ENCODE results near the gene GNAQ.

Gene GNAQ

GRCh38 chr9:78005231-78006002 lies 26.2 kb downstream of the GNAQ start:
- no peak overlapping the region for H3K4me3 ChIP-seq (ENCODE audit: low read depth, low read length)
- DNase-seq (ENCODE audit: low read depth): no peak

- no peak for DNase-seq (ENCODE audit: low read depth)
- no peak overlapping the region for H3K4me3 ChIP-seq (ENCODE audit: low read depth, low read length)
Observed at GRCh38 chr9:78004478-78005229, 27.0 kb downstream of the GNAQ start.

DNA sequence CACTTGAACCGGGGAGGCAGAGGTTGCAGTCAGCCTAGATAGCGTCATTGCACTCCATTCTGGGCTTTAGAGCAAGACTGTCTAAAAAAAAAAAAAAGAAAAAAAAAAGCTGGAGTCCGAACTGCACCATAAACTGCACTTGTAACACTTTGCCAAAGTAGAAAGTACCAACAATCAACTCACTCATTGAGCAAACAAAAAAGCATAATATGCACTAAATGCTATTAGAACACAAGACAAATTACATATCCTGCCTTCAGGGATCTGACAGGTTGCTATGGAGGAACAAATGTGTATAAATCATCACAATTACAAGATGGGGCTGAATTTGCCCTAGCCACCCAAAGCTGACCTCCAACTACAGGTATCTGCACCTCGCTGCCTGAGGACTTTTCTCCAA lies 27.9 kb downstream of the GNAQ start:
- H3K4me3 ChIP-seq (ENCODE audit: low read depth, low read length): no peak overlapping the region
- no peak for DNase-seq (ENCODE audit: low read depth)

DNA sequence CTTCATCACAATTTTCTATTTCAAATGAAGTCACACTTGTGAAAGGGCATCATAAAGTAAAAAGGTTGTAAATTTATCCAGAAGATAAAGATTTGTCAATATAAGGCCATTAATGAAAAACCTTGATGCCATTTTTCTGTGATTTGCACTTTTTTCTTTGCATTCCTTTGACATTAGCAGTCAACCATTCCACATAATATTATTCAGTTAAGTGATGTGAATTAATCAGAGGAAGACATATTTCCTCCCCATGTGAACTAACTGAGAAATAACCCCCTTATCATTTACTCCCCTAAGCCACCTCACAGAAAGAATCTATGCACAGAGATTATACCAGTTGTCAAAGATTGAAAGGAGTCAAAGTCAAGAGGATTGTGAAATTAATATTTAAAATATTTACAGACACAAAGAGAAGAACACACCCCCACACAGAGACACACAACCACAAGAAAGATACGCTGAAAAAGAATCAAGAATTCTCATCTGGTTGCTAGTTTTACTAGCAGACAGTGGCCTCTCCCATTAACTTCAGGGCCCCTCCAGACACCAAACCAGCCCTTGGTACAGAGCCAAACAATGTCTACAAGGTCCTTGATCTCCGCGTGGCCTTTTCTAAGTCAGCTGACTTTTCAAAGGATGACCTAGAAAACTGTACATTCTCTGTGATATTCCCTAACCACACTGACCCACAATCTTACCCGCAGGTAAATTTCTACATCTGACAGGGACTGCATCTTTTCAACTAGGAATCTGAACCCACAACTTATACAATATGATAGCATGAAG lies 29.5 kb downstream of the GNAQ start:
- DNase-seq (ENCODE audit: low read depth): no peak
- no peak overlapping the region for H3K4me3 ChIP-seq (ENCODE audit: low read depth, low read length)

DNA sequence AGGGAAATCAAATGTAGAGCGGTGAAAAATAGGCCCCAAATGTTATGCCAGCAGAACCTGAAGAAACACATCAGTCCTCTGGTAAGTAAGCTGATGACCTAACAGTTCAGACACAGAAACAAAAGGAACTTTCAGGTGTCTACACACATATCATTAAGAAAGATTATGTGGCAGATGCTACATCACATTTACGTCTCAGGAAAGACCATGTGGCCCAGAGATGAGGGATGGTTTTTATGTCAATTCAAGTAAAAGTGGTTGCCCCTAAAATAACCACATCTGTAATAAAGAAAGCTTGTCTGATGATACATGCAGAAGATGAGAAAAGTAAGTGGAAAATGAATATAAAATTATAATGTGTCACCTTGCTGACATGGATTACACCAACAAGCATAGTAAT lies 31.4 kb downstream of the GNAQ start:
- no peak overlapping the region for H3K4me3 ChIP-seq (ENCODE audit: low read depth, low read length)
- DNase-seq (ENCODE audit: low read depth): no peak

- H3K4me3 ChIP-seq (ENCODE audit: low read depth, low read length): no peak overlapping the region
- no peak for DNase-seq (ENCODE audit: low read depth)
Observed at GRCh38 chr9:77999231-77999631, 32.4 kb downstream of the GNAQ start.

GRCh38 chr9:77997611-77998284 lies 33.9 kb downstream of the GNAQ start:
- H3K4me3 ChIP-seq (ENCODE audit: low read depth, low read length): no peak overlapping the region
- no peak for DNase-seq (ENCODE audit: low read depth)

- no peak overlapping the region for H3K4me3 ChIP-seq (ENCODE audit: low read depth, low read length)
- no peak for DNase-seq (ENCODE audit: low read depth)
Observed at GRCh38 chr9:77996696-77997095, 34.9 kb downstream of the GNAQ start.

DNA sequence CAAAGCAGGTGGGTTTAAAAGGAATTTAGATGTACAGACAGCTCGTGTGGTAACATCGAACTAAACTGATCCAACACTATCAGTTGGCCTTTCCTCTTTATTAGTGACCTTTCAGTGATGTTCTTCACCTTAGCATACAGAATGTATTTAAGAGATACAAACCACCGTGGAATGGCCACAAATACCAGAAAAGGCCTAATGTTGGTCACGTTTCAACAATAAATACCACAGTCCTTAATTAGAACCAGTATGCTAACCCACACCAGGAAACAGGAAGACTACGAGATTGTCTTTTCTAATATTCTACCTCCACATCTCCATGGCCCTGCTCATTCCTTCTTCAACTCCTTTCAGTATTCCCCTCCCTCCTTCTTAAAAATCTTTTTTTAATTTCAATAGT lies 40.4 kb downstream of the GNAQ start:
- no peak for DNase-seq (ENCODE audit: low read depth)
- no peak overlapping the region for H3K4me3 ChIP-seq (ENCODE audit: low read depth, low read length)

DNA sequence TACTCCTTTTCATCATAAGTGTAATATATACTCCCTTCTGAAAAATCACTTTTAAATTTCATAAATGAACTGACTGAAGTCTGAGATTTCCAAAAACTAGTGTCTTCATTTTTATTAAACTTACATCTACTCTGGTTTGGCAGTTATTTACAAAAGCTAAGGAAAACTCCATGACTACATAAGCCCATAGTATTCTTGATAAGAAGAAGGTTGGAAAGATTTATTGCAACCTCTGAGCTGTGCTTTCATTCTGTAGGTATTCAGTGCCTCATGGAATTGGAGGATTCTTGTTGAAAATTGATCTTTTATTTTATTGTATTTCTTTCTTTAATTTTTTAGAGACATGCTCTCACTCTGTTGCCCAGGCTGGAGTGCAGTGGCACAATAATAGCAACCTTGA lies 41.7 kb downstream of the GNAQ start:
- DNase-seq (ENCODE audit: low read depth): no peak
- H3K4me3 ChIP-seq (ENCODE audit: low read depth, low read length): no peak overlapping the region

DNA sequence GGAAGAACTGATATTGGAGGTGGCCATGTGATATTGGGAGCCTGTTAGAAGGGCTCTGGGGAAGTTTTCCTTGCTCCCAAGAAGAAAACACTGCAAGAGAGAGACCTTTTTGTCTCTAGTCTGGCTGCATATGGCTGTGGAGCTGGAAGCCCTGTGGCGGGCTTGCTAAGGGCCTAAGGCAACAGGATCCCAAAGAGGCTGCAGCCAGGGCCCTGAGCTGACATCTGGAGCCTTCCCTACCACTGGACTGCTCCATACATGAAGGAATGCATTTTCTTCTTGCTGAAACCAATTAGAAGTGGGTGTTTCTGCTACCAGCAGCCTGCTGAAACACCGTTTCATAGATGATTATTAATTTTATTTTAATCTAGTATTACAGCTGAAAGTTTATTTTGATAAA lies 42.2 kb downstream of the GNAQ start:
- no peak overlapping the region for H3K4me3 ChIP-seq (ENCODE audit: low read depth, low read length)
- no peak for DNase-seq (ENCODE audit: low read depth)

- no peak overlapping the region for H3K4me3 ChIP-seq (ENCODE audit: low read depth, low read length)
- DNase-seq (ENCODE audit: low read depth): no peak
Observed at GRCh38 chr9:77988630-77989029, 43.0 kb downstream of the GNAQ start.

DNA sequence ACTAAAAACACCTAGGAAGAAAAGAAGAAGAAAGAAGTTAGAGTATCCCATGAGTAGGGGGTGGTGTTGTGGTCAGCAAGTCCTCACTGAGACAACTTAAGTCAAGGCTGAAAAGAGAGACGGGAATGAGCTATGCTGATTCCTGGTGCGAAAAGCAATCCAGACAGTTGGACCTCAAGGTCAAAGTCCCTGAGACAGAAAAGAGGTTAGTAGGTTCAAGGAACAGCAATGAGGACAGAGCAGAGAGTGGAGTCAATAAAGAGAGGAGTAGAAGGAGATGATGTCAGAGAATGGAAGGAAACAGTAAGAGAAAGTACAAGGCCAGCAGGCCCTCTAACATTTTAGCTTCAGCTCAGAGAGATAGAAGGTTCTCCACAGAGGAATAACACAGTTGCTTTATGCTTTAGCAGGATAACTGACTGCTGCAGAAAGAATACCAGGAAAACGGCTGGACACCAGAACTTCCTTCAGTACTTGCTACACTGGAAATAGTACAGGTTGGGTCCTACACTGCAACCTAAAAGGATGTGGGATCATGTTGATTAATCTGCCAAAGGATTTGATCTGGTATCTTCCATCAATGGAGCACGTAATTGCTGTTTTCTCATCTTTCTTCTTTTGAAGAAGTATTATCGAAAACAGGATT lies 43.6 kb downstream of the GNAQ start:
- DNase-seq (ENCODE audit: low read depth): no peak
- H3K4me3 ChIP-seq (ENCODE audit: low read depth, low read length): no peak overlapping the region

DNA sequence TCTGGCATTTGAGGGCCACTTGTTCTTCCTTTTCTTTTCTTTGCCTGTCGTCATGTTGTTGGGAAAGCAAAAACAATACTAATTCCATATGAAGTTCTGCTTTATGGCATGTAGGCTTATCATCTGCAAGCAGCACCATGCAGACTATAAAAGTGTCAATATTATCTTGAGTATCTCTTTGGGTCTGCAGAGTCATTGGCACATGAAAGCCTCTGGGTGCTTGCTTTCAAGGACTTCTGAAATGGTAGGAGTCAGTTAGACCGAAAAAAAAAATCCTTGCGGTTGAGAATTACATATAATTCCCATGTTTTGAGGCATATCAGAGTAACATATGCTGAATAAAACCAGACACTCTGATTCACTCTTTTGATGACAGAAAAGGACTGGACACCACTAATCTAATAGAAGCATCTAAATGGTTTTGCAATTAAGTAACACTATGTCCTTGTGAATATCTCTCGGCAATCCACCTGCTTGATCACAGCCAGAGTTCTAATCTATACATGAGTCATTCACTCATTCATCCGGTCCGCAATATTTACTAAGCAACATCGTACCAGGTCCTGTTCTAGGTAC lies 44.4 kb downstream of the GNAQ start:
- H3K4me3 ChIP-seq (ENCODE audit: low read depth, low read length): no peak overlapping the region
- DNase-seq (ENCODE audit: low read depth): no peak

GRCh38 chr9:77985996-77986395 lies 45.6 kb downstream of the GNAQ start:
- DNase-seq (ENCODE audit: low read depth): no peak
- H3K4me3 ChIP-seq (ENCODE audit: low read depth, low read length): no peak overlapping the region

DNA sequence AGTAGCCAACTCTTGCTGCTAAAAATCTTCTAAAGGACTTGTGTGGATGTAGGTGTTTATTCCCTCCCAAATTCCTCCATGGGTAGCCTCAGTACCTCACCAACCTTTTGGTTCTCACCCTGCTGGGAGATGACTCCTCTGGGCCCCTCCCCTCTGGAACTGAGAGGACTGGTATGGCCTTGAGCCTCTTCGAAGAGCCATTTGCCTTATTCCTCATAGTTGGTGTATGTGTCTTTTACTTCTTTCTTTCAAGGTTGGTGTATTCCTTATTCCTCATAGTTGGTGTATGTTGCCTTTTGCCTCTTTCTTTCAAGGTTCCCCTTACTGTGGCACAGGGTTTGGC lies 48.3 kb downstream of the GNAQ start:
- no peak for DNase-seq (ENCODE audit: low read depth)
- H3K4me3 ChIP-seq (ENCODE audit: low read depth, low read length): no peak overlapping the region

DNA sequence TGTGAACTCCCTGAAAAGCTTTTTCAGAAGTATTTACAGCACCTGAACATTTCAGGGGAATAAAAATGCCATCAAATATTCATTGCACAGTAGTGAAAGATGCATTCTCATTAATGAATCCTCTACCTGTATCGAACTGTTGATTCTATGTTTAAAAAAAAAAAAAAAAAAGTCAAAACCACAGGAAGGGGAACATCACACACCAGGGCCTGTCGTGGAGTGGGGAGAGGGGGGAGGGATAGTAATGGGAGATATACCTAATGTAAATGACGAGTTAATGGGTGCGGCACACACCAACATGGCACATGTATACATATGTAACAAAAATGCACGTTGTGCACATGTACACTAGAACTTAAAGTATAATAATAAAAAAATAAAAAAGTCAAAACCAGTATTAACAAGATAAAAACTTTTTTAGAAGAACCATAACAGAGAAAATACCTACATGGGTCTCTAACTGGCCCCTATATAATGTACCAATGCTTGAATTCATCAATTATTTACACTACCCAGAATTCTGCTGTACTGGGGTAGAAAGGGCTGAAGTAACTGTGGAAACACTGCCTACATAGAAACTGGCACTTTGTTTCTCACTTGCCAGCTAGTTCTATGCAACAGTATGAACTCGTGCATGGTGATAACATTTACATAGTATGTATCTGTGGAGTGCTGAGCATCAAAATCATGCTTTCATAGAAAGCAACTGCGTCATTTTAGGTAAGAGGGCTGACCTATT lies 48.9 kb downstream of the GNAQ start:
- no peak overlapping the region for H3K4me3 ChIP-seq (ENCODE audit: low read depth, low read length)
- no peak for DNase-seq (ENCODE audit: low read depth)

- DNase-seq (ENCODE audit: low read depth): no peak
- no peak overlapping the region for H3K4me3 ChIP-seq (ENCODE audit: low read depth, low read length)
Observed at GRCh38 chr9:77981907-77982306, 49.7 kb downstream of the GNAQ start.

DNA sequence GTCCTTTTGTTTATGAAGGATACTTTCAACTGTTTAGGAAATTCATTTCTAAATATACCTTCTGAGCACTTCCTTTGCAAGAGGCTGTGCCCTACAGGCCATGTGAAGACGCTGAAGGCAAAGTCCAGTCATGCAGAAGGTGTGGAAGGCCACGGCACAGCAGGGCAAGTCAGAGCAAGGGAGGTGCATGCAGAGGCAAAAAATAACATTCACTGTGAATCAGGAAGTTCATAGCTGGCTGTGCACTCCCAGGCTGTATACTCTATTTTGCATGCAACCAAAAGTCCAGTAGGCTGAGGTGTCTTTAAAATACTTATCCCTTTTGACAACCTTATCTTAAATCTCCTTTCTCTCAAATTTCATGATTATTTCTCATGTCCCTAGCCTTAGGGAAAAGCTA lies 50.3 kb downstream of the GNAQ start:
- DNase-seq (ENCODE audit: low read depth): no peak
- H3K4me3 ChIP-seq (ENCODE audit: low read depth, low read length): no peak overlapping the region

Data from skeletal muscle cell (primary cell).